GM20431 (cell line): ENCODE data around the gene PPP1R16B.

Experiments used
- in situ Hi-C: fragments of 300-500 bp; cut with MseI, MboI; formaldehyde crosslinking; loops from one replicate; pipeline ENCODE4 v1.15.0; 2020; ENCODE audit warnings: low sequenced_read_pairs; ENCODE audit not compliant: unreplicated experiment

The PPP1R16B gene

GRCh38 chr20:38818113-38819065 is 12.9 kb downstream of the PPP1R16B start:
- in situ Hi-C loops, result no loop called here

- in situ Hi-C loops, result no loop called here
Observed at GRCh38 chr20:38825571-38825900, 20.0 kb downstream of the PPP1R16B start.

- in situ Hi-C loops, result no loop called here
Observed at GRCh38 chr20:38825901-38826625, 20.6 kb downstream of the PPP1R16B start.

GRCh38 chr20:38827770-38828281 is 22.3 kb downstream of the PPP1R16B start:
- in situ Hi-C loops, result no loop called here

GRCh38 chr20:38828514-38829295 is 23.2 kb downstream of the PPP1R16B start:
- in situ Hi-C loops, result no loop called here

- in situ Hi-C loops, result no loop called here
Observed at GRCh38 chr20:38829296-38829875, 23.9 kb downstream of the PPP1R16B start.

- in situ Hi-C loops, result no loop called here
Observed at GRCh38 chr20:38830356-38830755, 24.9 kb downstream of the PPP1R16B start.

GRCh38 chr20:38831049-38831691 is 25.7 kb downstream of the PPP1R16B start:
- in situ Hi-C loops, result no loop called here

- in situ Hi-C loops, result no loop called here
Observed at GRCh38 chr20:38831995-38832620, 26.6 kb downstream of the PPP1R16B start.

GRCh38 chr20:38833154-38833856 is 27.8 kb downstream of the PPP1R16B start:
- in situ Hi-C loops, result no loop called here

GRCh38 chr20:38833857-38834164 is 28.3 kb downstream of the PPP1R16B start:
- in situ Hi-C loops, result no loop called here

GRCh38 chr20:38834868-38835267 is 29.4 kb downstream of the PPP1R16B start:
- in situ Hi-C loops, result no loop called here

- in situ Hi-C loops, result no loop called here
Observed at GRCh38 chr20:38835792-38836191, 30.3 kb downstream of the PPP1R16B start.

- in situ Hi-C loops, result no loop called here
Observed at GRCh38 chr20:38836991-38837390, 31.5 kb downstream of the PPP1R16B start.

GRCh38 chr20:38838326-38838725 is 32.8 kb downstream of the PPP1R16B start:
- in situ Hi-C loops, result no loop called here

- in situ Hi-C loops, result no loop called here
Observed at GRCh38 chr20:38839563-38839962, 34.1 kb downstream of the PPP1R16B start.

GRCh38 chr20:38840053-38840893 is 34.8 kb downstream of the PPP1R16B start:
- in situ Hi-C loops, result no loop called here
